ENCODE results near the gene GRK4.
"Not testable (repeated sequence)": the region's sequence is repeated elsewhere in the genome, so short reads cannot be mapped to it uniquely, and the experiment has no call there.

Gene GRK4

GRCh38 chr4:2963175-2963965 is at the start of gene GRK4, which contains the start of gene NOP14:
GRK4 (plus strand) TSS chr4:2963571; CDS start chr4:2964071, 500 bp downstream.
NOP14 (minus strand) TSS chr4:2963406; CDS start chr4:2963319, 87 bp downstream.
- DNase-seq, result peak; percentile 95

GRCh38 chr4:2914256-2915126 is 48.9 kb upstream of the GRK4 start:
- DNase-seq, result no peak

GRCh38 chr4:2915789-2916188 is 47.6 kb upstream of the GRK4 start:
- DNase-seq, result no peak

GRCh38 chr4:2916696-2917095 is 46.7 kb upstream of the GRK4 start:
- DNase-seq, result not testable (repeated sequence)

- not testable (repeated sequence) for DNase-seq
Measured at GRCh38 chr4:2918300-2918699, 45.1 kb upstream of the GRK4 start.

- DNase-seq, result not testable (repeated sequence)
Measured at GRCh38 chr4:2918714-2919113, 44.7 kb upstream of the GRK4 start.

GRCh38 chr4:2922453-2923101 is 40.8 kb upstream of the GRK4 start:
- not testable (repeated sequence) for DNase-seq

GRCh38 chr4:2923141-2923551 is 40.2 kb upstream of the GRK4 start:
- no peak for DNase-seq

- DNase-seq, result no peak
Measured at GRCh38 chr4:2923668-2924173, 39.6 kb upstream of the GRK4 start.

GRCh38 chr4:2924286-2924685 is 39.1 kb upstream of the GRK4 start:
- no peak for DNase-seq

GRCh38 chr4:2924765-2925301 is 38.5 kb upstream of the GRK4 start:
- no peak for DNase-seq

GRCh38 chr4:2925496-2925895 is 37.9 kb upstream of the GRK4 start:
- DNase-seq, result no peak

- DNase-seq, result no peak
Measured at GRCh38 chr4:2925931-2926860, 37.2 kb upstream of the GRK4 start.

GRCh38 chr4:2927016-2927695 is 36.2 kb upstream of the GRK4 start:
- DNase-seq, result no peak

- no peak for DNase-seq
Measured at GRCh38 chr4:2927696-2928075, 35.7 kb upstream of the GRK4 start.

GRCh38 chr4:2928242-2929176 is 34.9 kb upstream of the GRK4 start:
- DNase-seq, result no peak

GRCh38 chr4:2929469-2929868 is 33.9 kb upstream of the GRK4 start:
- no peak for DNase-seq

- no peak for DNase-seq
Measured at GRCh38 chr4:2930135-2930757, 33.1 kb upstream of the GRK4 start.

- no peak for DNase-seq
Measured at GRCh38 chr4:2930758-2931511, 32.4 kb upstream of the GRK4 start.
